GM08714 (cell line): ENCODE measurements around the gene PLEKHA1.

ENCODE experiments used
- H3K4me3 ChIP-seq: fragments of 200-500 bp; sonication (Bioruptor generic); 2 replicates; pipeline ENCODE4 v1.5.1; 2014; ENCODE audit warnings: mild to moderate bottlenecking, low read length, inconsistent platforms
- ZNF274 ChIP-seq: IDR thresholded peaks from 2 replicates; pipeline ENCODE4 v1.6.1; 2012; ENCODE audit warnings: mild to moderate bottlenecking, low read depth, low read length

Gene PLEKHA1

DNA sequence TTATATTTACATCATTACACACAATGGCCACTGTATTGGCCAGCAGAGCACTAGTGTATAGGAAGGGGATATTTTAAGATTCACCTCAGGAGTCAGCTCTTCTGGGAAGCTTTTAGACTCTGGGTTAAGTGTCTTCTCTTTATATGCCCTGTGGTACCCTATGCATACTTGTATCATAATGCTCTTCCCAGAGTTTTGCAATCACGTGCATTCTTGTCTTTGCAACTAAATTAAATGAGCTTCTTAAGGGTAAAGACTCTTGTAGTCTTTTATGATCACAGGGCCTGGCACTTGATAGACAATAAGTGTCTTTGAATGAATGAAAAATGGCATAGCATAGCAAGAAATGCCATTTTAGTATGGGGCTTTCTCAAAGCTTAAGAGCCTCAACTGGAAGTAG, 44.5 kb downstream of the PLEKHA1 start:
- H3K4me3 ChIP-seq, result no peak overlapping the region
- no peak for TF ChIP-seq ZNF274

DNA sequence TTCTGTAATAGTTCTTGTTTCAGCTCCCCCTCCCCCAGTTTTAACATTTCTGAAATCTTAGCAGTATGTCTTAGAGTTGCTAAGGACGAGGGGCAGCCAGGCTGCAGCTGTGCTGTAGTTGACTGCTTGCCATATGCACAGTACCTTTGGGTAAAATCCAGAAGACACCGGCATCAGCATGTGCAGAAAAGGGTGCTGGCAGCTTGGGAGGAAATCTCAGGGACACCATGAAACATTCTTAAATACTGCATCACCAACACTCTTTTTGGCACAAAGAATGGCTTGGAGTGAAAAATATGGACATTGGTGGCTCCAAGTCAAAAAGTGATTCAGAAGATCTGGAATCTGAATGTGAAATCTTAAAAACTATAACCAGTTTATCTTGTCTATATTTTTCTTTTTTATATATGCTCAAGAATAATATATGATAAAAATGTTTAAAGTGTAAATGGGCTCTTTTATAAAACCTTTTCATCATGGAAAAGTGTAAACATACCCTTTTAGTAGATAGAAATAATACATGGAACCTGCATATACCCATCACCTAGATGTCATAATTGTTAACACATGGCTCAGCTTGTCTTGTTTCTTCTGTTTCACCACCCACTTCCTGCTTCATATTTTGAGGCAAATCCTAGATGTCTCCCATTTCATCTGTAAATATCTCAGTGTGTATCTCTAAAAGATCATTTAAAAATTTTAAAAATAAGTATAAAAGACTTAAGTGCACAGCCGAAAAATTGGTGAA, 45.5 kb downstream of the PLEKHA1 start:
- TF ChIP-seq ZNF274, result no peak
- no peak overlapping the region for H3K4me3 ChIP-seq

DNA sequence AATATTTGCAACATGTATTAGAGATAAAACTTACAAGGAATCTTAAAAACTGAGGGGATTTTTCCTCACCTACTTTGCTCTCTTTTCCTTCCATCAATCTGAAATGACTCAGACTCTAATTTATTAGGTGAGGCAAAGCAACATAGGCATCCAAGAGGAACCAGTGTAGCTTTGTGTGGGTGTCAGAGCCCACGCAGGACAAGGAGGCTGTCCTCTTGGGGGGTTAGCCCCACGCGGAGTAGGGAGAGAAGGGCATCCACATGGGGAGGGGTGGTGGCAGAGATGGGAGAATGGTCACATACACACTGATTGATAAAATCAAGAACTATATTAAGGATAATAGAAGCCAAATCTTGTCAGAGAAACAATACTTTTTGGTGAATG, 46.1 kb downstream of the PLEKHA1 start:
- H3K4me3 ChIP-seq, result no peak overlapping the region
- TF ChIP-seq ZNF274, result no peak

DNA sequence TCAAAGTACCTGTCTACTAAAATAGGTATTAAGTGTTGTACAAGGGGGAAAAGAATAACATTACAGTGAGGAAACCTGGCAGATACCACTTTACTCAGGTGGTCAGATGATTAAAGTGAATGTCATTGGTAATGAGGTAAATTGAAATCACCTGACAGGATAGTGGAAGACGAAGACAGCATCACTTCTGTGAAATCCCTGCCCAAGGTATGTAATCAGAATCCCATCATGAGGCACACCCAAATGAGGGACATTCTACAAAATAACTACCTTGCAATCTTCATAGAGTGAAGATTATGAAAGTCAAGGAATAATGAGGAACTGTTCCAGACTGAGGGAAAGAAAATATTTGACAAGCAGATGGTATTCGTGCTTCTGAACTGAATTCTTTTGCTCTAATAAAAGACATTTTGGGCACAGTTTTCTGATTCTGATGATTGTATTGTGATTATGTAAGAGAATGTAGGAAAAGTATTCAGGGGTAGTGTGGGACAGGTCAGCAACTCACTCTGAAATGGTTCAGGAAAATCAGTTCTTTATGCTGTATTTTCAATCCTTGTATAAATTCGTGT, 46.6 kb downstream of the PLEKHA1 start:
- TF ChIP-seq ZNF274, result no peak
- H3K4me3 ChIP-seq, result no peak overlapping the region

DNA sequence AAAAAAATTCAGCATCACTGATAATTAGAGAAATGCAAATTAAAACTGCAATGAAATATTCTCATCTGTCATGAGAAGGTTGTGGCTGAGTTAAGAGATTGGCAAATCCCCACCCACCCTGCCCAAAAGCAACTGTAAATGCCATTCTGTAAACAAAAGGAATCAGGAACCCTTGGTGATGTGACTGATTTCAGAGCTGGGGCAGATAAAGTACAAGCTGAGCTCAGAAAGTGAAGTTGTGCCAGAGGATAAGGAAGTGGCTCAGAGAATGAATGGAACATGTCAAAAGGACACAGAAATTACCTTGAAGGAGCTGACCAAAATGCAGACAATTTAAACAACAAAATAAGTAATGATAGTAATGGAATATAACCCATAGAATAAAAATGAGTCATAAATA, 47.2 kb downstream of the PLEKHA1 start:
- no peak overlapping the region for H3K4me3 ChIP-seq
- TF ChIP-seq ZNF274, result no peak

DNA sequence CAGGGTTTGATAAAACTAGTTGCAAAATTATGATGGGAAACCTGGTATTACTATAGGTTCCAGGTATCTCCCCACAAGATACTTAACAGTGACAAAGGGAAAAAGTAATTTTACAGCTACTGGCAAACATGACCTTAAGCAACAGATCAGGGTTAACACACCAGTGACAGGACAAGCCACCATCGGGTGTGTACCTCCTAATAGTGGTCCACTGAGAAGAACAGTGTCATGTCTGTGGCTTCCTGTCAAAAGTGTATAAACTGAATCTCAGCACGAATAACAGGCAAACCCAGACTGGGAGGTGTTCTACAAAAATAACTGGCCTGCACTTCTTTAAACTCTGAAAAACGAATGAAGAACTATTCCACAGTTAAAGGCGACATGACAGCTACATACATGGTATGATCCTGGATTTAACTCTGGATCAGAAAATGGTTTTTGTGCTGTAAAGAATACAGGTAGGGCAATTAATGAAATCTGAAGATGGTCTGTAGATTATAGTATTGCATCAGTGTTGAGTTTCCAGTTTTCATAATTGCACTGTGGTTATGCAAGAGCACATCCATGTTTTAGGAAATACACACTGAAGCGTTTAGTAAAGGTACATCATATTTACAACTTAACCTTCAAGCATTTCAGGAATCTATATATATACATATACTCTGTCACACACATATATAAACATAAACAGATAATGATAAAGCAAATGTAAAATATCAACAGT, 47.9 kb downstream of the PLEKHA1 start:
- no peak for TF ChIP-seq ZNF274
- no peak overlapping the region for H3K4me3 ChIP-seq

DNA sequence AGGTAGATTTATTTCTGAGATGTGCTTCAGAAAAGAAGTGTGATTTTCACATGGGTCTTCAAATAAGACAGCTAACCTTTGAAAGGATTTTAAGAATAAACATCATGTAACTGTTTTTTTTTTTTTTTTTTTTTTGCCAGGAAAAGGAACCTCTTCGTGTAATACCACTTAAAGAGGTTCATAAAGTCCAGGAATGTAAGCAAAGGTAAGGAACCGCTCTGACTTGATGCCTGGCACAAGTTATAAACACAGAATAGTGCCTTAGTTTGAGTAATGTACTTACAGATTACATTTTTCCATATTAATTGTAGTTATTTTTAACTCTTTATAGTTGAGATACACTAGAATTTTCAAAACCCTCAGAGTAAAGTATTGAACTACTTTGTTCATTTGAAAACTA, 49.6 kb downstream of the PLEKHA1 start:
- H3K4me3 ChIP-seq, result no peak overlapping the region
- TF ChIP-seq ZNF274, result no peak

DNA sequence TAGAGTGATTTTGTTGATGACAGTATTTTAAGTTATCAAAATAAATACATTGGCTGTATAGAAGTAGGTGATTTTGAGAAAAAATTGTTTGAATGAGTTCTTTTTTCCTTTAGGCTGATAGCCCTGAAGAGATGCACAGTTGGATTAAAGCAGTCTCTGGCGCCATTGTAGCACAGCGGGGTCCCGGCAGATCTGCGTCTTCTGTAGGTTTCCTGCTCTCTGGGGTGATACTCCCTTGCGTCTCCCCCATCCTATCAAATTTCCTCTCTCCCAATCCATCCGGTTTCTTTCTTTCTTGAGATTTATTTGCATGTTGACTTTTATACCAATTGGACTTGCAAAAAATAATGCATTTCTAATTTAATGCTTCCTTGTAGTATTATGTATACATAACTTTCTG, 52.3 kb downstream of the PLEKHA1 start:
- H3K4me3 ChIP-seq, result no peak overlapping the region
- no peak for TF ChIP-seq ZNF274

DNA sequence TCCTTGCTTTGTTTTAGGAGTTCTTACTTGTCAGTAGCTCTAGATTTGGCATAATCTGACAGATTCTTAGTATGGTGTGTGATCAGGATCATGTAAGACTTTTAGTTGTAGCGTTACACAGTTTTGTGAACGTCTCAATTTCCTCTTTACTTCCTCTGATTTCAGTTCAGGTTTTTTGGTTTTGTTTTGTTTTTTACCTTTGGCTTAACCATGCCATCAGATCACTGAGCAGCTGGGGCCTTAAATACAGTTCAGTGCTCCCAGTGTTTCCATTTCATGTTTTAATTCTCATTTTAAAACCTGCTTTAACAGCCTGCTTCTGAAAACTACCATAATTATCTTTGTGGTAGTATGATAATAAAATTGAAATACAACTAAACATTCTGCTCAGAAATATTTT, 52.8 kb downstream of the PLEKHA1 start:
- no peak for TF ChIP-seq ZNF274
- H3K4me3 ChIP-seq, result no peak overlapping the region

DNA sequence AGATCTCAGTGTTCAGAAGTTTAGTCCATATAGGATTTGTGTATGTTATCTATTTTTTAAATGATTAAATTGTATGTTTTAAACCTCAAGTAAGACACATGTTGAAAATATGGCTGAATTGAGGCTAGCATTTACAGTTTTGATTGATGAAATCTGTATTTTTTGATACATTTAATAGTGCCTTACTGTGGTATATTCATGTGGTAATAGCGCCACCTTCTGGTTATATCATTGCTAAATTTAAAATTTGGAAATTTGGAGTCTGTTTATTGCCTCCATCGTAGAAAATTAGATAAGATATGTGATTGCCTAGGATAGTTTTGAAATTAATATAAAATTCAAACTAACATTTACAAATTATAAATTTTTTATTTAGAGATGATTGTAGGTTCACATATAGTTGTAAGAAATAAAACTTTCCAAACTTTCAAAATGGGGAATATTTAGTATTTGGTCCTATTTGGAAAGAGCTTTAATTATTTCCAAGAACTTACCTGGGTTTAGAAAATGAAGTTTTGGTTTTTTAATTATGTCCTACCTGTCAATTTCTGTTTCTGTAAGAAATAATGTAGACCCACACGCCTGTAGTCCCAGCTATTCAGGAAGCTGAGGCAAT, 60.8 kb downstream of the PLEKHA1 start:
- TF ChIP-seq ZNF274, result no peak
- no peak overlapping the region for H3K4me3 ChIP-seq

DNA sequence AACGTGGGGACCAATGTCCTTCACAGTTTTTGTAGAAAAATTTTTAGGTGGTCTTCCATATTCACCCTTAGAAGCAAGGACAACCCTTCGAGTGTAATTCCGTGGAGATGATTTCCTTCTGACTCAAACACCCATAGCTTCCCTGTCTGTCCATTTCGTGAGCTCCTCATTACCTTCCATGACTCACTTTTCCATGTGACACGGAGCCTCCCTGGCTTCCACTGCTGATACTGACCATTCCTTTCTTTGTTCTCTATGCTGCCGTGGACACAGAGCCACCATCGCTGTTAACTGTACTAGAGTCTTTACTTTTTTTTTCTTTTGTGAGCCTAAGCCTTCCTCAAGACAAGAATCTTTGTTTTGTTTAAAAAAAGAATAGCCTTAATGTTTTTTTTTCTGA, 67.5 kb downstream of the PLEKHA1 start:
- no peak for TF ChIP-seq ZNF274
- no peak overlapping the region for H3K4me3 ChIP-seq

DNA sequence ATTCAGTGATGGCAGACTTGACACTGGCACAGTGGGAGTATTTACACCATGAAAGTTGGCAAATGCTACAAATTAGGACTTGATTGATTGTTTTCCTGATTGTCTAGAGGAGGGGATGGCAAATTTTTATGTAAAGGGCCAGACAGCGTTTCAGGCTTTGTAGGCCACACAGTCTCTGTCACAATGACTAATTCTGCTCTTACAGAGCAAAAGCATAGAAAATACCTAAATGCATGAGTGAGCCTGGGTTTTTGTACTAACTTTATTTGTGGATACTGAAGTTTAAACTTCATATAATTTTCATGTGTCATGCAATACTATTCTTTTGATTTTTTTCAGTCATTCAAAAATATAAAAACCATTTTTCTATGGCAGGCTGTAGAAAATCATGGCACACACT, 71.0 kb downstream of the PLEKHA1 start:
- no peak for TF ChIP-seq ZNF274

DNA sequence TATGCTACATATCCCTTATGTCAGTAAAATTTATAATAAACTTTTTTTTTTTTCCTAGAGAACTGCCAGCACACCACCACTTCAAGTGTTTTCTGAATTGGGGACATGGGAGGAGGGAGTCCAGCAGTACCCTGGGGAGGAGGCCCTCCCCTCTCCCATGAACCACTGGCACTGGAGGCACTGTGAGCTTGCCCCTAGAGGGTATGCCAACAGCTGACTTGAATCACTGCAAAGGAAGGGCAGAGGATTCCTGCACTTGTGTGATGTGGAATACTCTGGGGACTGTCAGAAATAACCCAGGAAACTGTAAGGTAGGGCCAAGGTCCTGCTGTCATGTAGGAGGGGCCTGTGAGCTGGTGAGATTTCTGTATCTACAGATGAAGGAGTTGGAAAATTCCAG, 71.4 kb downstream of the PLEKHA1 start:
- TF ChIP-seq ZNF274, result no peak

More for the DNA sequence above, 71.0 kb downstream of the PLEKHA1 start:
- no peak overlapping the region for H3K4me3 ChIP-seq

DNA sequence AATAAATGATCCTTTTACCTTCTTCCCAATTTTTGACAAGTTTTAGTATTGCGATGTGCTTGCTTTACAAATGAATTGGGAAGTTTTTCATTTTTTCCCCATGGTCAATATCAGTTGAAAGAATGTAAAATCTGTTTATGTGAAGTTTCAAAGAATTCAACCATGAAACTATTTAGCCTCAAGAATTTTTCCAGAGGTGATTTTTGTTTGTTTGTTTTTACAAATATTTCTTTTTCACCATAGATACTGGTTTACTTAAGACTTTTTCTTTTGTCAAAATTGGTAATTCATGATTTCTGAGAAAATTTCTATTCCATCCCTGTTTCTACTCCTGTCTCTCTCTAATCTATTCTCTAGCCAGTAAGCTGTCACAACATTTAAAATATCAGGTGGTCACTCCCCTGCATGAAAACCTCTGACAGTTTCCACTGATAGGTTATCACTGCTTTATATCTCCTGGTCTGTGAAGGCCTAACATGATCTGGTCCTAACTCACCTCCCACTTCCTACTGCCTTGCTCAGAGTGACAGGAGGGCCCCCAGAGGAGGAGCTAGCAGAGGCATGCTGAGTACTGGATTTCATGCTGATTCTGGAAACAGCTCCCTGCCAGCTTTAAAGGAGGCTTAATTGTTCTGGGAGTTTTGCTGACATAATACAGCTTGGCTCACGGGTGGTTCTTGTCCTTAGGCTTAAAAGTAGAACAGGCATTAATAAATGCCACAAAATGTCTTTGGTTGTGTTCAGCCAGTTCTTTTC, 72.3 kb downstream of the PLEKHA1 start:
- H3K4me3 ChIP-seq, result no peak overlapping the region
- no peak for TF ChIP-seq ZNF274

More for the DNA sequence above, 71.4 kb downstream of the PLEKHA1 start:
- H3K4me3 ChIP-seq, result no peak overlapping the region

DNA sequence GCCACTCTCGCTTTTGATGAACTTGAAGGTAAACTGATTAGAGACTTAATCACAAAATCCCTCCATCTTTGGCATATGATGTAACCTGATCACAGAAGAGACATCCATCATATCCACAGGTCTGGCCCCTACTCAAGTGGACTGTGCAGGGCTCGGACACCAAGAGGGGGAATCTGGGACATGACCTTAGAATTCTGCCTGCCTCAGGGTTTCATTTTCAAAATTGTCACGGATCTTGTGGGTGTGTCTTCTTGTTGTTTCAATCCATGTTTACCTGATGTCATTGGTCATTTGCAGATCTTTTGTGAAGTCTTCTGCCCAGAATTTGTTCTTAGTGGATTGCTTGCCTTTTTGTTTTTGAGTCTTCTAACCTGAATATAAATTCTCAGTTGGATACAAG, 74.1 kb downstream of the PLEKHA1 start:
- TF ChIP-seq ZNF274, result no peak
- H3K4me3 ChIP-seq, result no peak overlapping the region
